RWPE1 (cell line): ENCODE data around the gene HEATR9.

Source experiments
- CTCF ChIA-PET: fragments of 350-600 bp; sonication (Branson Sonifier 250); formaldehyde crosslinking; extraction: SDS; loops from one replicate; lab custom pipeline; 2021; lab: Yijun Ruan, JAX
- POLR2A ChIA-PET: fragments of 400-600 bp; formaldehyde crosslinking; extraction: SDS; loops from one replicate; lab custom pipeline; 2020; ENCODE audit warnings: antibody characterized with exemption; ENCODE audit not compliant: low non-redundant PET; lab: Yijun Ruan, JAX
- DNase-seq: peaks from one replicate; pipeline ENCODE4 v3.0.0; 2012; ENCODE audit warnings: low spot score
- H3K27ac ChIP-seq: fragments of 450-650 bp; 2 replicates; pipeline ENCODE4 v1.5.1; 2017
- TF ChIP-seq, protein P1 (sequence below): fragments of 450-650 bp; conservative IDR thresholded peaks from 2 replicates; pipeline ENCODE4 v1.5.1; 2017; ENCODE audit warnings: low read depth, mild to moderate bottlenecking

Gene HEATR9

GRCh38 chr17:35875072-35875799 lies 6.5 kb upstream of the HEATR9 start:
- DNase-seq, result no peak
- TF ChIP-seq, protein P1, sequence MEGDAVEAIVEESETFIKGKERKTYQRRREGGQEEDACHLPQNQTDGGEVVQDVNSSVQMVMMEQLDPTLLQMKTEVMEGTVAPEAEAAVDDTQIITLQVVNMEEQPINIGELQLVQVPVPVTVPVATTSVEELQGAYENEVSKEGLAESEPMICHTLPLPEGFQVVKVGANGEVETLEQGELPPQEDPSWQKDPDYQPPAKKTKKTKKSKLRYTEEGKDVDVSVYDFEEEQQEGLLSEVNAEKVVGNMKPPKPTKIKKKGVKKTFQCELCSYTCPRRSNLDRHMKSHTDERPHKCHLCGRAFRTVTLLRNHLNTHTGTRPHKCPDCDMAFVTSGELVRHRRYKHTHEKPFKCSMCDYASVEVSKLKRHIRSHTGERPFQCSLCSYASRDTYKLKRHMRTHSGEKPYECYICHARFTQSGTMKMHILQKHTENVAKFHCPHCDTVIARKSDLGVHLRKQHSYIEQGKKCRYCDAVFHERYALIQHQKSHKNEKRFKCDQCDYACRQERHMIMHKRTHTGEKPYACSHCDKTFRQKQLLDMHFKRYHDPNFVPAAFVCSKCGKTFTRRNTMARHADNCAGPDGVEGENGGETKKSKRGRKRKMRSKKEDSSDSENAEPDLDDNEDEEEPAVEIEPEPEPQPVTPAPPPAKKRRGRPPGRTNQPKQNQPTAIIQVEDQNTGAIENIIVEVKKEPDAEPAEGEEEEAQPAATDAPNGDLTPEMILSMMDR, result no peak
- CTCF ChIA-PET, result no interaction called here
- POLR2A ChIA-PET, result no interaction called here
- H3K27ac ChIP-seq, result no peak overlapping the region

GRCh38 chr17:35872196-35872980 lies 3.7 kb upstream of the HEATR9 start:
- CTCF ChIA-PET, result no interaction called here
- TF ChIP-seq, protein P1, result no peak
- no peak overlapping the region for H3K27ac ChIP-seq
- POLR2A ChIA-PET, result interaction anchor here (1.2 kb wide), 1 partner anchor 16 kb away, joined by 3 read pairs; no protein-coding TSS in a partner anchor
- no peak for DNase-seq

- no peak overlapping the region for H3K27ac ChIP-seq
- DNase-seq, result no peak
- CTCF ChIA-PET, result no interaction called here
- TF ChIP-seq, protein P1, result no peak
- POLR2A ChIA-PET, result interaction anchor here (1.2 kb wide), 1 partner anchor 14 kb away, joined by 3 read pairs; no protein-coding TSS in a partner anchor
Observed at GRCh38 chr17:35870906-35871819, 2.5 kb upstream of the HEATR9 start.

- CTCF ChIA-PET, result no interaction called here
- no peak for DNase-seq
- POLR2A ChIA-PET, result no interaction called here
- TF ChIP-seq, protein P1, result no peak
- H3K27ac ChIP-seq, result no peak overlapping the region
Observed at GRCh38 chr17:35867574-35867973, 1.1 kb downstream of the HEATR9 start.

GRCh38 chr17:35866341-35866950 lies 2.2 kb downstream of the HEATR9 start:
- no peak for DNase-seq
- ChIA-PET CTCF (interaction anchor here (1.3 kb wide), 1 partner anchor 17 kb away, joined by 3 read pairs; no protein-coding TSS in a partner anchor), POLR2A (interaction anchor here (0.6 kb wide), 1 partner anchor 16 kb away, joined by 4 read pairs; no protein-coding TSS in a partner anchor)
- TF ChIP-seq, protein P1, result no peak
- peak overlapping the region; percentile 20; the same call in 1 of the 2 replicates for H3K27ac ChIP-seq
